T-helper 9 cell (primary cell): ENCODE data around the gene B3GNT2.

ENCODE experiments used
- DNase-seq: peaks from one replicate; pipeline ENCODE4 v3.0.0-alpha.2; 2020

B3GNT2 gene

DNA sequence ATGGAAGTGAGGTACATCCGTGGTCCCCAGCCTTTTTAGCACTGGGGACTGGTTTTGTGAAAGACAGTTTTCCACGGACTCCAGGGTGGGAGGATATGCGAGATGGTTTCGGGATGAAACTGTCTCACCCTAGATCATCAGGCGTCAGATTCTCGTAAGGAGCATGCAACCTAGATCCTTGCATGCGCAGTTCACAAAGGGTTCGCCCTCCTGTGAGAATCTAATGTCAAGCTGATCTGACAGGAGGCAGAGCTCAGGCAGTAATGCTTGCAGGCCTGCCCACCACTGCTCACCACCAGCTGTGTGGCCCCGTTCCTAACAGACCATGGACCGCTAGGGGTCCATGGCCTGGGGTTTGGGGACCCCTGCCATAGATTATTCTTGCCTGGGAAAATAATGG is 11.6 kb downstream of the B3GNT2 start:
- DNase-seq: no peak

DNA sequence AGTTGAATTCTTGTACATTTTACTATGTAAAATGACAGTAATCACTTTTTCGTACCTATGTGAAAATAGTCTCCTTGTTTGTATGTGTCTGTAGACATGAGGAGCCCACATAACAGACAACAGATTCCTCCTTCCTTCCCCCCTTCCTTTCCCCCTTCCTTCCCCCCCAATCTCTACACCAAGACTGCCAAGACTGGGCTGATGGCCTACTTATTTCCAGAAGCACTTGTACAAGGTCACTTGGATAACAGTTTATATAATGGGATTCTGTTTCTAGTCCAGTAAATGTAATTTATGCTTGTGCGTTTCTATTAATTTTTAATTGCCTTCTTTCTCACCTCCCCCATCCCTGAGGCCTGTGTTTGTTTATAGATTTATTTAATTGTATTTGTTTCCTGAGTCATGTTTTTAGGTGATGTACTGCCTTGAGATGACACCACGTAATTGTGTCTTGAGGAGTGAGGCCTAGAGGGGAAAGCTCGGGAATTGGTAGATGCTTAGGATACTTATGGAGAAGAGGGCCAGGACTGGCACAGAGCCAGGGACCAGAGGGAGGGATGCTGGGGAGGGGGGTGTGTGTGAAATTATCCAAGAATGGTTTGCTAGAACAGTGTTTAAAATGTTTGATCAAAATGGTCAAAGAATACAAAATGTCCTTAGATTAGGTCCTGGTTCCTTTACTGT is 12.3 kb downstream of the B3GNT2 start:
- no peak for DNase-seq

DNA sequence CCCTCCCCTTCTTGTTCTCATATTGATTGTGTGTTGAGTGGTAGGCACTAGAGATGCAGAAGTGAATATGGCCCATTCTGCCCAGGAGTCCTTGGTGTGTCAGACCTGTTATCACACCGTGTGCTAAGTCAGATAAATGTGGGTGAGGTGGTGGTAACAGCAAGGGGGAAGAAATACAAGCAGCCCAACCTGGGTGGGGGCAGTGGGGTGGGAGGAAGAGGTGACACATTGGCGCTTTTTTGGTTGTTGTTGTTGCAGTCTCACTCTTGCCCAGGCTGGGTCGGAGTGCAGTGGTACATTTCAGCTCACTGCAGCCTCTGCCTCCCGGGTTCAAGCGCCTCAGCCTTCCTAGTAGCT is 12.8 kb downstream of the B3GNT2 start:
- DNase-seq: no peak

DNA sequence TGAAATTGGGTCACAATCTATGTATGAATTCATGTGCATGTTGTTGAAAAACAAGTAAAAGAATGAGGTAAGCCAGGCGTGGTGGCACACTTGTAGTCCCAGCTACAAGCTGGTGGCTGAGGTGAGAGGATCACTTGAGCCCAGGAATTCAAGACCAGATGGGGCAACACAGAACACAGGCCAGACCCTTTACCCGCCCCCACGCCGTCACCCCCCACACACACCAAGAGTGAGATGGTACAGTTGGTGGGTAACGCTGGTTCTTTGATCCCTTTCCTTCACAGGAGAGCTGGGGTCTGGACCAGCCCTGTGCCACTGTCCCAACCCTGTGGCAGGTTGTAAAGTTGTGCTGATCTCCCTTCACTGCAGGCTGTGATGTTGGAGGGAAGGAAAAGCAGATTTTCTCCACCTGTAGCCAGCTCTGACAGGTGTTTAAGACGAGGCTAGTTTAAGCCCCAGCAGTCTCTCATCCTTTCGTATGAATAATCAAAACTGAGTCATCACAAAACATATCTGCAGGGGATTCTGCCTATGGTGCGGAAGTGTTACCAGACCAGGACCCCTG is 13.6 kb downstream of the B3GNT2 start:
- DNase-seq: no peak

DNA sequence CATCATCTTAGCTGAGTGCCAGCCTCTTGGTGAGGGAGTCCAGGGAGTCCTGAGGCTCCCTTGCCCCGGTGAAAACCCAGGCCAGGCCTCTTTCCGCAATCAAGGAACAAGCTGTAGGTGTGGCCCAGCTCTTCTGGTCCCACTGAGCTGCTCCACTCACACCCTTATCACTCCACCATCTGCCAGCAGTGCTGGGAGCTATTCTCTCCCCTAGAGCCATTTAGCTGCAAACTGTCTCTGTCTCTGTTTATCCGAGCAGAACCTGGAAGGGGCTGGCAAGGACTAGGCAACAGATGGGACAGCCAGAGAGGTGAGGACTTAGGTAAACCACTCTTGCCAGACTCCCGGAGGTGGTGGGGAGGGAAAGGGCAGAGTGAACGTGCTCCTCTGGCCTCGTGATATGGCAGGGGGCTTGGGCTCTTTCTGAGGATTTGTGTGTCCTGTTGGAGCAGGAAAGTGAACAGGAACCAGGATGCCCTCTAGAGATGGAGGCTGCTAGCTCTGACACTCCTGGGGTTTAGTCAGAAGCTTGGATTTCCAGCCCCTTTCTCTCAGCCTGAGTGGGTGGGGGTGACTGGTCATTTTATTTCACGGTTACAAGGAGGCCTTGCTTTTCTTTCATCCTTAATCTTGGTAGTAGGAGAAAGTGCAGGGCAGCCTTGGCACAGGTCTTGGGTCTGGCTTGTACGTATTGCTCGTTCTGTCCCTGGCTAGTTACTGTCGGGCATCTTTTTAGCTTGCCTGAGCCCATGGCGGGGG is 19.6 kb downstream of the B3GNT2 start:
- DNase-seq: no peak

DNA sequence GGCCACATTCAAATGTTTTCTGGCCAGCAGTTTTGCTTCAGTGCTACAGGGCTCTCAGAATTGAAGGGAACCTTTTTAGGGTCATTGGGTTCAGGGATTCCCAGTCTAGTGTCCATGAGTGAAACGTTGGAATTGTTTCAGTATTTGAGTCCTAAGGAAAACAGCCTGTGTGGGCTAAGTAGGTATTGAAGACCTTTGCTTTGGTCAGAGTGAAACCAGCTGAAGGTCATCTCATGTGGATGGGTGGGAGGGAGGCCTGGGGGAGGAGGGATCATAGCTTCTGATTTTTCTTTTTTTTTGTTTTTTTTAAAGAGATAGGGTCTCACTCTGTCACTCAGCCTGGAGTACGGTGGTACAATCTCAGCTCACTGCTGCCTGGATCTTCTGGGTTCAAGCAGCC is 20.2 kb downstream of the B3GNT2 start:
- no peak for DNase-seq

DNA sequence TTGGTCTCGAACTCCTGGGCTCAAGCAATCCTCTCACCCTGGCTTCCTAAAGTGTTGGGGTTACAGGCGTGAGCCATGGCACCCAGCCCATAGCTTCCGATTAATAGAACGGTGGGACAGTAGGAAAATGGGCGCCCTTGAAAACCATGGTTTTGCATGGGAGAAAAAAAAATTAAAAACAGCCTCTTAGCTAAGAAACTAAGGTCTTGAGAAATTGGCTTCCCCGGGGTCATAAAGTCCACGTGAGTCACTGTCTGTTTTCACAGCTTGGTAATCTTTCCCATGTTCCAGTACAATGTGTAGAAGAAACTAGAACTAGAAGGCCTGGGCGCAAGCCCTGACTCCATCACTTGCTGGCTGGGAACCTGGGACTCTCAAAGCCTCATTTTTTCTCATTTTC is 20.7 kb downstream of the B3GNT2 start:
- no peak for DNase-seq

DNA sequence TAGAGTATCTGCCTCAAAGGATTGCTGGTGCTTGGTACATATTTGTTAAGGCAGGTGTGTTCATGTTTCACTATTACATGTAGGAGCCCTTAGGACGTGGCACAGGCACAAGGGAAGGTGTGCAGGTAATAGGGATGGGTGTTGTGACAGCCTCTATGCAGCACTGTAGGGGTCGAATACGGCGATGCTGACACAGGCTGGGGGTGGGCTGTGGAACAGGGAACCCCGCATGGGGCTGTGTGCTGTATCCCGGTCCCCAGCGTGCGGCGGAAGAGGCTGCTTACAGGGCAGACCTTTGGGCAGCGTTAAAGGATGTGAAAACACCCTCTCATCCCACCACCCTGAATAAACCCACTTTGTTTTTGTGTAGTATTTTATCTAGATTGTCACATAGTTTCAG is 21.5 kb downstream of the B3GNT2 start:
- no peak for DNase-seq

DNA sequence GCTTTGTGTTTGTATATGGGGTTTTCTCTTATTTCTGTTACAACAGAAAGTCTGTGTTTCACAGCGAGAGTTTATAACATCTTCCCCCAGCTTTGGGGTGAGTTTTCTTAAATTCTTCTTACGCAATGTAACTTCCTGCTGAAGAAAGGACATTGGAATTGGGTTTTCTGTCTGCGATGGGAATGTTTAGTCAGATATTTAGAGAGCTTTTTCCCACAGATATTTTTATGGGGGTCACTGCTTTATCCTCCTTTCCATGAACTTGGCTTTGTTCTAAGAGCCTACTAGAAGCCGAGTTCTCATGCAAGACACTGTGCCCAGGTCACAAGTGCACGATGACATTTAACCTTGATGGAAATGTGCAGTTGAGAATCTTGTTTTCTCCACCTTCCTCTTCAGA is 22.1 kb downstream of the B3GNT2 start:
- DNase-seq: no peak

DNA sequence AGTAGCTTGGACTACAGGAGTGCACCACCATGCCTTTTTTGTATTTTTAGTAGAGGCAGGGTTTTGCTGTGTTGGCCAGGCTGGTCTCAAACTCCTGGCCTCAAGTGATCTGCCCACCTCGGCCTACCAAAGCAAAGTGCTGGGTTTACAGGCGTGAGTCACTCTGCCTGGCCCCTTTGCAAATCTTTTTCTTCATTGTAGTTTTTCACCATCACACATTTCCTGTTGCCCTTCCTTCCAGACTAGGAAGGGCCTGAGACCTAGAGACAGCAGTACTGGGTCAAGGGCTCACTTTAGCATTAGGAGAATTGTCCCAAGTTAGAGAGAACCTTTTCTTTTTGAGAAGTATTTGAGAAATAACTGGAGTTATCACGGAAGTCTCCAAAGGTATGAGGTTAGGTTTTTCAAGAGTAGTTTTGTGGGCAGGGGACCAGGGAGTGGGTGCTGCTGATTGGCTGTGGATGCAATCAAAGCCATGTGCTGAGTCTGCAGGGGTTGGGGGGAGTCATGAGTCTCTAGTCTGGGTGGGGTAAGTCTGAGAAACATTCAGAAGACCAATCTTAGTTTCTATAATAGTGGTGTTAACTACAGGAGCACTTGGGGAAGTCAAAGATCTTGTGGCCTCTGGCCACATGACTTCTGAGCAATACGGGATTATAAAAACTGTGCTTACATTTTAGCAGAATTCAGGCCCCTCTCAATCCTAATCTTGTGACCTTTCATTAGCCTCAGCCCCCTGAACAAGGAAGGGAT is 23.7 kb downstream of the B3GNT2 start:
- no peak for DNase-seq

DNA sequence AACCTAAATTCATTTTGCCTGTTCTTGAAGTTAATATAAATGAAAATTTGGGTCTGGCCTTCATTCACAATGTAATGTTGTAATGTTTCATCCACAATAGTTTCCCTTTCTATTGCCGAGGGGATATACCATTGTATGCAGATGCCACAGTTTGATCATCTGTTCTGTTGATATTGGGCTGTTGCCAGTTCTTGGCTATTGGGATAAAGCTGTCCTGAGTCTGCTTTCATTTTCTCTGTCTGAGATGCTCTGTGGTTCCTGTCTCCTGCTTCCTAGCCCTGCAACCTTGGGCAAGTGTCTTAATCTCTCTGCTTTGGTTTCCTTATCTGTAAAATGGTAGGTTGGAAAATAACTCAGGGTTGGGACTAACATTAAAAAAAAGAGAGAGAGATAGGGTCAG is 25.2 kb downstream of the B3GNT2 start:
- DNase-seq: no peak

DNA sequence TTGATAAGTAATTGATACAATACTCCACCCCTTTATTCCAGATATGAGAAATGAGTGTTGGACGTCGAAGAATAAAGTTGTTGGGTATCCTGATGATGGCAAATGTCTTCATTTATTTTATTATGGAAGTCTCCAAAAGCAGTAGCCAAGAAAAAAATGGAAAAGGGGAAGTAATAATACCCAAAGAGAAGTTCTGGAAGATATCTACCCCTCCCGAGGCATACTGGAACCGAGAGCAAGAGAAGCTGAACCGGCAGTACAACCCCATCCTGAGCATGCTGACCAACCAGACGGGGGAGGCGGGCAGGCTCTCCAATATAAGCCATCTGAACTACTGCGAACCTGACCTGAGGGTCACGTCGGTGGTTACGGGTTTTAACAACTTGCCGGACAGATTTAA is 26.3 kb downstream of the B3GNT2 start:
- DNase-seq: no peak

DNA sequence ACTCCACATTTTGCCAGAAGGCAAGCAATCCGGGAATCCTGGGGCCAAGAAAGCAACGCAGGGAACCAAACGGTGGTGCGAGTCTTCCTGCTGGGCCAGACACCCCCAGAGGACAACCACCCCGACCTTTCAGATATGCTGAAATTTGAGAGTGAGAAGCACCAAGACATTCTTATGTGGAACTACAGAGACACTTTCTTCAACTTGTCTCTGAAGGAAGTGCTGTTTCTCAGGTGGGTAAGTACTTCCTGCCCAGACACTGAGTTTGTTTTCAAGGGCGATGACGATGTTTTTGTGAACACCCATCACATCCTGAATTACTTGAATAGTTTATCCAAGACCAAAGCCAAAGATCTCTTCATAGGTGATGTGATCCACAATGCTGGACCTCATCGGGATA is 26.8 kb downstream of the B3GNT2 start:
- no peak for DNase-seq

DNA sequence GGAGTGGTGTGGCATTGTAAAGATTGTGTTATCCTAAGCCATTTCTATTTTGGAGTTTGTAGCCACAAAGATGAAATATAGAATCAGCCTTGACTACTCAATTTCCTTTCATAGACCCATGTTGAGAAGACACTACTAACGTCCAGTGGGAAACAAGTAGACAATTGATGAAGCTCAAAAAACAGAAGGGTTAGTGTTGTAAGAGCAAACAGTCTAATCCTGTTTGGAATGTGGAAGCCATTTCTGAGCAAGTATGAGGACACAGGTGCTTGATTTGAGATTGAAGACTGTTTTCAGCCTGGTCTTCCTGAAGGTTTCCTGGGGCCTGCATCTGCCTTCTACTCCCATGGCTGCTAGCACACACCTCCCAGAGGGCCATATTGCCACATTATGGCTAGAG is 29.1 kb downstream of the B3GNT2 start:
- DNase-seq: no peak

DNA sequence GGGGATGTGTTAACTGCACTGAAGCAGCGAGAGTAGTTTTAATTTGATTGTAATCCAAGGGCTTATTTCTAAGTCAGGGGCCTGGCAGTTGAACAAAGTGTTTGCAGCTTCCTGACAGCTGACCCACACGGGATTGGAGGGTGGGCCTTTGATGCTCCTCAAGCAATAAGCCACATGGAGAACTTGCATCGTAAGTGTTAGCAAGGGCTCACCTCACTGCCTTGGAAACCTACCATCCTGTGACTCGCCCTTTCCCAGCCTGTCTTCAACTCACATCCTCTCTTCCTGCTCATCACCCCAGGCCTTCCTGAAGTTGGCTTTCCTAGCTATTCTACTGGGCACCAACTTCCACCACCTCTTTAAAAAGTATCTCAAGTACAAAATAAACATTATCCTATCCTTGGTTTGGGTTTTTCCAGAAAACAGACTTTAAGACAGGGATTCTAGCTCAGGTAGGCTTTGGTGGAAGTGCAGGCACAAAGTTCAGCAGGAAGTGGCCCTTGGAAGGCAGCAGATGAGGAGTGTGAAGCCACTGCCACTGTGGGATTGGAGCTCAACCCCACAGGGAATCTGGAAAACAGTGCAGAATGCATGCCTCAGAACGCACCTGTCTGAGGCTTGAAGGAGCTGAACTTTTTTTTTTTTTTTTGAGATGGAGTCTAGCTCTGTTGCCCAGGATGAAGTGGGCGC is 31.6 kb downstream of the B3GNT2 start:
- DNase-seq: no peak

DNA sequence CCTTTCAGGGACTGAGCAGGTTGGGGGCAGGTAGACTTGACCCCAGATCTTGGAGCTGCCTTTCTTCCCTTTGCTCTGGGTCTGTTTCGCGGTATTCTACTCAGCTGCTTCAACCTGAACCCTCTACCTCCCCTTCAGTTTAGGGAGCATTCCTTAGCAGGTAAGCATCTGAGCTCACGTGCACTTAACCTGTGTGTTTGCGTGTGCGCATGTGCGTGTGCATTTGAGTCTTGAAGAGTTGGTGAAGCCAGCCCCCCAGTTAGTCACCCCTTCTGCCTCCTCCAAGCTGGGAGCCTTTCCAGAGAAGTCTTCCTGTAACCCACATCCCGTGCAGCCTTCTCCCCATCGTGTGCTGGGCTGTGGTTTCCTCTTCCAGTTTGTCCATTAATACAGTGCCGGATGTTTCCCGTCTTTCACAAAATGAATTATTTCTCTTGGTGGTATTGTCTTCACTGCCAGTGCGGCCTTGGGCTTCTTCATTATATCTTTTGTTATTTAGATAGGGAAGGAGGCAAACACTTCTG is 33.2 kb downstream of the B3GNT2 start:
- no peak for DNase-seq

DNA sequence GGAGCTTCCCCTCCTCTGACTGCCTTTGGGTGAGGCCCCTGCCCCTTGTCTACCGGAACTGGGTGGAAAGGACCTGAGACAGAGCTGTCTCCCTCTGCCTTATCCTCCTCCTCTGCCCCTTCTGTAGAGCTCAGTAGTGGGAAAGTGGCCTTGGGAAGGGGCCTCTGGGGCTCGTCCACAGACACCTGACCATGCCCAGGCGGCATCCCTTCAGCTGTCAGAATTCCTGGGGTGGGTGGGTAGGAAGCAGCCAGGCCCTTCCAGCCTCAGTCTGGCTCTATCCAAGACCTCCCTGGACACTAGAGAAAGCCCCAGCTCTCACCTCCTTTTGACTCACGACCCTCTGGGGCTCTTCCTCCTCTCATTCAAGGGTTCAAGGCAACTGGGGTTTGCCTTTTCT is 35.6 kb downstream of the B3GNT2 start:
- DNase-seq: no peak

DNA sequence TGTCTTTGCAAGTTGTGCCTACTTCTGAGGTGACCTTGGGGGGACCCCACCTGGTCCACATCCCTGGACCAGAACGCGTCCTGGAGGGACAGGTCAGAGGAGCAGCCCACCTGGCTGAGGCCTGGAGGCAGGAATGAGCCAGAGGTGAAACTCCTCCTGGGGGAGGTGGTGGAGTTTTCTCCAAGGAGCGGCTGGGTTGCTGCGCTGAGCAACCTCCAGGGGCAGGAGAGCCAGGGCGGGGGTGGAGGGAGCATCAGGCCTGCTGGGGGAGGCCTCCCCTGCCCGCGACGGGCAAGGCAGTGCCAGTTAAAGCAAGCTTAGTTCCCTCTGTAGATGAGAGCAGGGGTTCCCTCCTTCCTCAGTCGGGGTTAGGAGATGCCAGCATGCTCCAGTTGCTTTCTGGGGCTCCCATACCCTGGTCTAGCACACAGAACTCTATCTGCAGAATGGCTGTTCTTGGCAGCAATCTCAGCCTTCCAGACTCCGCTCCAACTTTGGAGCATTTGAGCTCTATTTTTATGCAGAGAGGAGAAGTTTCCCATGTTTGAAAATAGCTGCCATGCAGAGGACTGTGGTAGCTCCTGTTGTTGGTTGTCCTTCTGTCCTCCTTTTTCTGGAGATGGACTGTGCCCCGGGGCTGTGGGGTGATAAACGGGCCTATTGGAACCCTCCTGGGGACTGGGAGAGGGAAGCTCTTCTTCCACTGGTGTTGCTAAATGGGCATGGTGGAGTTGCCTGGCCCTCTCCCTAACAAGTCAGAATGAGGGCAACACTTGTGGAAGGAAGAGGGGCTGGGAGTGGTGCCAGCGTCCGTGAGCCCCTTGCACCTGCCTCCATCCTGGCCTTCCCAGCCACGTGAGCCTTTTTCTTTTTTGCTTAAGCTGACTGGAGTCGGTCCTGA is 39.1 kb downstream of the B3GNT2 start:
- DNase-seq: no peak

DNA sequence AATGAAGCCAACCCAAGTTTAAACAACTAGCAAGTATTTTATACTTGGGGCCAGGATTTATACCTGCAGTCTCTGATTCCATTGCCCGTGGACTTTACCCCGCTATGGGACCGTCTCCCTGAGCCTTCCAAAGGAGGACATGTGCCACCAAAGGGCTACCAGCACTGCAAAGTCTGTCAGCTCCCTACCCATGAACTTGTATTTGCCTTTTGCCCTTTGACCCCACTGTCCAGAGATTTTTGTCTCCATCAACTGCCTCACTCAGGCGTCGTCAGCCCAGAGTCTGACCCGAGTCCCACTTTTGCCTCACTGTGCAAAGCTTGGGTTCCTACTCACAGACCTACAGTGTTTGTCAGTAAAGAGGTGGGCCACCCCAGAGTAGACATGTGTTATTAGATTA is 40.6 kb downstream of the B3GNT2 start:
- no peak for DNase-seq

DNA sequence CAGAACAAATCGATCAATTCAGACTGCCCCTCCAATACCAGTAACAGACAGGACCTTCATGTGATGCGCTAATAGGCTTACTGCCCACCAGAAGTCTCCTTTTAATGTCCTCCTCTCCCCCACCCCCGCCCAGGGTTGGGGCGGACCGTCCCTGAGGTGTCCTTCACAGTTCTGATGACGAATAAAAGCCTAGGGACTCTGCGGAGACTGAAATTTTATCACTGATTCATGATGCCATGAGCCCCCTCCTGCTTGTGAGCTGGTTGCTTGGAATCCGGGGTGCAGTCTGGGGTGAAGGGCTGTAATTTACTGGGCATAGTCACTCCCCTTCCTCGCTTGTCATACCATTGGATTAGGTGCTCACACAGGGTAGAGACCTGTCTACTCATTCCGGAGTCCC is 42.3 kb downstream of the B3GNT2 start:
- DNase-seq: no peak

DNA sequence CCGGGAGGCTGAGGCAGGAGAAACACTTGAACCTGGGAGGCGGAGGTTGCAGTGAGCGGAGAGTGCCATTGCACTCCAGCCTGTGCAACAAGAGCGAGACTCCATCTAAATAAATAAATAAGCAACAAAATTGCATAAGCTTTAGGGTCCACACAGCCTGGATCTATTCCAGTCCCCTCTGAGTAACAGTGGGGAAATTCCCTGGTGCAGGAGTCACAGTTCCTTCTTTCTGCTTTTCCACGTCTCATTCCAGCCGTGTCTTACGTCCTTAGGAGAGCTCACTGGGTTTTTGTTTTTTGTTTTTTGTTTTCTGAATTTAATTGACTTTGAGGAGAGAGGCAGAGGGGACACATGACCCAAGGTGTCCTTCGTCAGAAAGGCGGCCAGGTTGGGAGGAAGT is 44.6 kb downstream of the B3GNT2 start:
- no peak for DNase-seq

DNA sequence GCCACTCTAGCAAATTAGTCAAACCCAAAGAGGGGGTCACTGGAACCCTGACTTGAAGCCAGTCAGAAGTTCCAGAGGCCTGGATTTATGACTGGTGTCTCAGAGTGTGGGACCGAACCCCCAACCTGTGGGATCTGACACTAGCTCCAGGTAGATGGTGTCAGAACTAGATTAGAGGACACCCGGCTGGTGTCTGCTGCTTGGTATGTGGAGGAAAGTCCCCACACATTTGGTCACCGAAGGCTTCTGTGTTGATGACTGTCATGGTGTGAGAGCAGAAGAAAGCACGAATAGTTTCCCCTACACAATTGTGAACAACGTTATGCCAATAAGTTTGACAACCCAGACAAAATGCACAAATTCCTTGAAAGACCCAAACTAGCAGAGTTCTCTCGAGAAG is 48.1 kb downstream of the B3GNT2 start:
- DNase-seq: no peak
